ENCODE data around the gene CHRNE.
"Not testable (repeated sequence)": the region's sequence is repeated elsewhere in the genome, so short reads cannot be mapped to it uniquely, and the experiment has no call there.

Gene CHRNE

GRCh38 chr17:4881761-4882555 is 20.9 kb downstream of the CHRNE start:
- DNase-seq = peak; percentile 52

DNA sequence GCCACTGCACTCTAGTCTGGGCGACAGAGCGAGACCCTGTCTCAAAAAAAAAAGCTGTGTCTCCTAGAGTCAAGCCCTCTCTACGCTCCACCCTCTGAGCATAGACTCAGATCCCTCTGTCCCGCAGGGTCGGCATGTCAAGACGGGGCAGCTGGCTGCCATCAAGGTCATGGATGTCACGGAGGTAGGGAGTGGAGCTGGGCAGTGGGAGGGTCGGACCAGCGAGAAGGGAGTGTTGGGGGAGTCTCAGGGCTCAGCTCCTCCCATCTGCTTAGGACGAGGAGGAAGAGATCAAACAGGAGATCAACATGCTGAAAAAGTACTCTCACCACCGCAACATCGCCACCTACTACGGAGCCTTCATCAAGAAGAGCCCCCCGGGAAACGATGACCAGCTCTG is 22.0 kb downstream of the CHRNE start:
- no peak for DNase-seq

DNA sequence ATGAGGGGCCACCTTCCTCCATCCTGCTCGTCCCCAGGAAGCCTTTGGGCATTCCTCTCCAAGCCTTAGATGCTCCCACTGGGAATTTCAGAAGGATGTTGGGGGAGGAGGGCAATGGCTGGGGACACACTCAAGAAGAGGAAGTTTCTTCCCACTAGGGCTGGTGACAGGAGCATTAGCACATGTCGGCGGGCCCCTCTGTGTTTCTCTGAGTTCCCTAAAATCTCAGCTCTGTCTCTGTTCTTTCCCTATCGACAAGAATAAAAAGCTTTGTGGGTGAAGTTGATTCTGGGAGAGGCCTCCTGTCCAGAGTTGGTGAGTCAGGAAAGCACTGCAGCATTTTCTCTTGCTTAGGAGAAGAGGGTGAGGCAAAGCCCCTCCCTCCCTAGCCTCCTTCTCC is 23.3 kb downstream of the CHRNE start:
- DNase-seq = no peak

DNA sequence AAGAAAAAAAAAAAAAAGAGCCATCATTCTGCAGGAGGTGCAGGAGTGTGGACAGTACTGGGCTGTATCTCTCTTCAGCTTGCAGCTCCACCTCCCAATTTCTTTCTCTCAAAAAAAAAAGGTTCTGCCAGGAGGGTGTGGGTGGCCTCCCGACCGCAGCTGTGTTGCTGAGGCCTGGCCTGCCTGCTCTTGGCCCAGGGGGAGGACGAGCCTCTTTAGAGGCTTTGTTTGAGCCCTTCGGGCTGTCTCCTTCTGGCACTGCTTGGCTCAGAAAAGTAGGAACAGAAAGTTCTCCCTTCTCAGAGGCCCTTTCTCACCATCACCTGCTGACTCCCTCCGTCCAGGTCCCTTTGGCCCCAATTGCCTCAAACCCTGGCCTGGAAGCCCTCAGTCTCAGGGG is 25.8 kb downstream of the CHRNE start:
- DNase-seq = no peak

- DNase-seq = no peak
Observed at GRCh38 chr17:4872786-4873185, 30.1 kb downstream of the CHRNE start.

DNA sequence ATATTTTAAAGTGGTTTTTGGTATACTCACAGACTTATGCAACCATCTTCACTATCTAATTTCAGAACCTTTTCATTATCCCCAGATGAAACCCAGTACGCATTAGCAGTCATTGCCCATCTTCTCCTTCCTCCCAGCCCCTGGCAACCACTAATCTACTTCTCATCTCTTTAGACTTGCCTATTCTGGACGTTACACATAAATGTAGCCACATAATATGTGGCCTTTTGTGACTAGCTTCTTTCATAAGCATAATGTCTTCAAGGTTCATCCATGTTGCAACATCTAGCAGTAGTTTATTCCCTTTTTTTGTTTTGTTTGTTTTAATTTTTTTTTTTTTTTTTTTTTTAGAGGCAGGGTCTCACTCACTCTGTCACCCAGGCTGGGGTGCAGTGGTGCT is 32.0 kb downstream of the CHRNE start:
- DNase-seq = no peak

- DNase-seq = not testable (repeated sequence)
Observed at GRCh38 chr17:4869058-4869998, 33.6 kb downstream of the CHRNE start.

- DNase-seq = not testable (repeated sequence)
Observed at GRCh38 chr17:4867535-4867934, 35.4 kb downstream of the CHRNE start.

DNA sequence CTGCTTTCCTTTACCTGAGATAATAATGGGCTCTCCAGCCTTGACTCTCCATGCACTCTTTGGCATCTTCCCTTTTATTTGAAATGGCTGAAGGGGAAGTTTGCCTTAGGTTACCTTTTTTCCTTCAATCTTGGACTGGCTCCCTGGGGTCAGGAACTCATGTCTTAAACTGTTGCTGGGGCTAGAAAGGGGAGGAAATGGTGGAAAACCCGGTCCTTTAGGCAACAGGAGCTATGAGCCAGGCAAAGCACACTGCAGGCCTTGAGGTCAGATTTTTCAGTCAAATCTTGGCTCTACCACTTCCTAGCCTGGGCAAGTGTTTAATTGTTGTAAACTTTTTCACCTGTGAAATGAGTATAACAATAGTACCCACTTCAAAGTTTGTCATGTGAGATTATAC is 39.6 kb downstream of the CHRNE start:
- no peak for DNase-seq

- DNase-seq = no peak
Observed at GRCh38 chr17:4862720-4863119, 40.2 kb downstream of the CHRNE start.

DNA sequence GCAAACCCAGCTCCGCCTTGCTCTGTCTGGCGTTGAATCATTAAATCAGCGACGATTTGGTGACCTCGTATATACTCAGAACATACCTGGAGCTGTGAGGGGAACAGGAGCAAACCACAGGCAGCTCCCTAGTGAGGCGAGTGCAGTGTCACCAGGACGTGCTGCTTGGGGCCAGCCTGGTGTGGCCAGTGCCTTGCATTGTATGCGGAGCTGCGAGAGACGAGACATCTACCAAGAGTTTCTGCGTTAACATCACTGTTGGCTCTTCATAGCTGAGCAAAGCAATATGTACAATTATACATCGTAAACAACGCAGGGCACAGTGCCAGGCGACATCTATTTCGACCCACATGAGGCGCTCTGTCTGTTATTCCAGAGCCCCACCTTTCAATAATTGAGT is 41.8 kb downstream of the CHRNE start:
- DNase-seq = no peak

- DNase-seq = no peak
Observed at GRCh38 chr17:4860651-4861050, 42.2 kb downstream of the CHRNE start.

GRCh38 chr17:4859816-4860625 is 42.9 kb downstream of the CHRNE start:
- no peak for DNase-seq

DNA sequence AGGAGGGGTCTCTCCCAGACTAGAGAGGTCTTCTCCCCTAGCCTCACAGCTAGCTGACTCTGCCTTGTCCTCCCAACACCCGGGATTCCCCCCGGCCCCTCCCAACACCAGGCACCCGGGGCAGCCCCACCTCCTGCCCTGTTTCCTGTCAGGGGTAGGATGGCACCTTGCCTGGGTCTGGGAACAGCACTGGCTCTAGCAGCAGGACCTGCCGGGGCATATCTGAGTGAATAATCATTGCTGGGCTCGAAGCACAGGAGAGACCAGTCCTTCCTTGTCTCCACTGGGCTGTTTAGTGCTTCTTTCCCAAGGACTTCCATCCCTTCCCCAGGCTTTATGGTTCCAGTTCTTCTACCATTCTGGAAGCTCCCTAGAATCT is 44.0 kb downstream of the CHRNE start:
- no peak for DNase-seq

DNA sequence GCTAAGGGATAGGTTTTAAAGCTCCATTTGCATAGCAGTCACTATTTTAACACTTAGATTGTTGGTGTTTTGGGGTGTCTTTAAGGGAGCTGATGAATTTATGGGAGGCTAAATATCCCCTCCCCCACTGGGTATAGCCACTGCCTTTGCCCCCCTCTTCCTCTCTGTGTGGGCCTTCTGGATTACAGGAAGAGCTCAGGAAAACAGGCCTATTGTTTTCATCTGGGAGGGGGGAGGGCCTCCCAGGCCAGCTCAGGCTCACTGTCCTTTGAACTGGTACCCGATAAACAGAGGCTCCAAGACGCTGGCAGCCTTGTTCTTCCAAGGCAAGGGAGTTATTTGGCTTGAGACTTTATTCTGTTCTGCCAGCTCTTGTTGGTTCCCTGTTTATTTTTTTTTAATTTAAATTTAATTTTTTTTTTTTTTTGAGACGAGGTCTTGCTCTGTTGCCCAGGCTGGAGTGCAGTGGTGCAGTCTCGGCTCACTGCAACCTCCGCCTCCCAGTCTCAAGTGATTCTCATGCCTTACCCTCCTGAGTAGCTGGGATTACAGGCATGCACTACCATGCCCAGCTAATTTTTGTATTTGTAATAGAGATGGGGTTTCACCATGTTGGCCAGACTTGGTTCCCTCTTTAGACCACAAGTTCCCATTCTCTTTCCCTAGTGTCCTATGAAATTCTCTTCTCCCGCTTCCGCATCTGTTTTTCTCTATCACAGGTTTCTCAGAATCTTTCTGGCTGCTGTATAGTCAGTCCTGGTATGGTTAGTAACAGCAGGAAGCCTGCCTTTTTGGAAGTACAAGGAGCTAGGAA is 44.6 kb downstream of the CHRNE start:
- no peak for DNase-seq

- DNase-seq = not testable (repeated sequence)
Observed at GRCh38 chr17:4857347-4857746, 45.6 kb downstream of the CHRNE start.

DNA sequence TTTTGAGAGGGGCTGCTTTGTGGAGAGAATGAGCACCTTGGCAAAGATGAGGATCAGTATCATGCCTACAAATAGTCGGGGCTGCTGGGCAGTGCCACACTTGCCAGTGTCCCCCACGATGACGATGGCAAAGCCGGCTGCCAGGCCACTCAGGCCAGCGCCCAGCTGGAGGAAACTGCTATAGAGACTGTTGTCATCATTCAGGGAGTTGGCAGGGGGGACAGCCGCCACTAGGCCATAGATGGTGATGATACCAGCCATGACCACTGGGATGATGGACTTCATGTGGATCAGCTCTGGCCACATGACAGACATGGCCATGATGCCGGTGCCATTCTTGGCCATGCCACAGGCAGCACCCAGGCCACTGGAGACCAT is 46.0 kb downstream of the CHRNE start:
- DNase-seq = no peak

DNA sequence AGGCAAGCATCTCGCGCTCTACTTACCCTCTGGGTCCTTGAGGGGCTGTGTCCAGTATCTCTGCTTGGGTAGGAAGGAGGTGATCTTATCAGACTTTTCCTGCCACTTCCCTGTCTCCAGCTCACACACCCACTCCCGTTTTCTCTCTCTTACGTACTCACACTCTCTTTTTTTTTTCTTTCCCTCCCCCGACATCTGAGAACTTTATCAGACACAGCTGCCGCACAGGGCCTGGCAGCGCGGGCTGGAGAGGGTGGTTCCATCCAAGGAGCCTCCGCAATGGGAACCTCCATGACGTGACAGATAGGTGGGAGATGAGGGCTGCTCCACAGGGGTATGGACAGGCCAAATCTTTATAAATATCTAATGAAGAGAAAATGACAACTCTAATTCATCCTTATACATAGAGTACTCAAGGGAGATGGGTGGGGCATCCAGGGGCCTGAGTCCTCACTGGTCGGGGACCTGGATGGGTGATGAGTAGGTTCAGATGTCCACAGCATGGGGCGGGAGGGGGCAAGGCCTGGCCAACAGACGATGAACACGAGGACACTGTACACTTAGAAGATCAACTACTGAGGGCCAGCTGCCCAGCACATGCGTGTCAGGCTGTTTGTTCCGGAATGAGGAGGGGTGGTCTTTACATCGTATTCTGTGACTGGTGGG is 46.5 kb downstream of the CHRNE start:
- DNase-seq = no peak

GRCh38 chr17:4854111-4854681 is 48.7 kb downstream of the CHRNE start:
- DNase-seq = no peak

DNA sequence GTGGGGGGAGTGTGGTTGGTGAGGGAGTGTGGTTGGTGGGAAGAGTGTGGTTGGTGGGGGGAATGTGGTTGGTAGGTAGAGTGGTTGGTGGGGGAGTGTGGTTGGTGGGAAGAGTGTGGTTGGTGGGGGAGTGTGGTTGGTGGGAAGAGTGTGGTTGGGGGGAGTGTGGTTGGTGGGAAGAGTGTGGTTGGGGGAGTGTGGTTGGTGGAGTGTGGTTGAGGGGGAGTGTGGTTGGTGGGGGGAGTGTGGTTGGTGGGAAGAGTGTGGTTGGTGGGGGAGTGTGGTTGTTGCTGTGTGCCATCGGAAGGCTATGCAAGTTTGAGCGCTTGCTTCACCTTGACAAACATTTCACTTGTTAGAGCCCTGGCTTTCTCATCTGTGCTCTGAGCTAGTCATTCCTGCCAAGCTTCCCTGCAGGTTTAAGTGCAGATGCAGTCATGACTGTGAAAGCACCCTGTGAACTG is 49.7 kb downstream of the CHRNE start:
- DNase-seq = no peak

DNA sequence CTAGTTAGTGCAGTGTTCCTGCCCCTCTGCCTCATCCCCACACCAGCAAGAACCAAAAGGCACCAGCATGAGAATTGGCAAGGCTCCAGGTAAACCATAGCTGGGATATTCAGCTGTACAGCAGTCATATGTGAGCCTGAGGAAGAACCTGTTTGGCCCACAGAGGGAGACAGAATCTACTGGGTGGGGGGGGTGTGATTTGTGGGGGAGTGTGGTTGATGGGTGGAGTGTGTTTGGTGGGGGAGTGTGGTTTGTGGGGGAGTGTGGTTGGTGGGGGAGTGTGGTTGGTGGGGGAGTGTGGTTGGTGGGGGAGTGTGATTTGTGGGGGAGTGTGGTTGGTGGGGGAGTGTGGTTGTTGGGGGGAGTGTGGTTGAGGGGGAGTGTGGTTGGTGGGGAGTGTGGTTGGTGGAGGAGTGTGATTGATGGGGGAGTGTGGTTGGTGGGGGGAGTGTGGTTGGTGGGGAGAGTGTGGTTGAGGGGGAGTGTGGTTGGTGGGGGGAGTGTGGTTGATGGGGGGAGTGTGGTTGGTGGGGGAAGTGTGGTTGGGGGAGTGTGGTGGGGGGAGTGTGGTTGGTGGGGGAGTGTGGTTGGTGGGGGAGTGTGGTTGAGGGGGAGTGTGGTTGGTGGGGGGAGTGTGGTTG is 50.2 kb downstream of the CHRNE start:
- no peak for DNase-seq
